Upper lobe of left lung (tissue), 6 donors: ENCODE measurements around the gene CBR1. TPM values are rescaled to one million over a fixed set of nuclear protein-coding genes. Genes with fewer than 3 reads are reported as not detected.

ENCODE experiments used
- ATAC-seq, 2 donors: fragments of 200-7000 bp; cut with Tn5 transposase; one replicate each; pipeline ENCODE4 v1.9.1; 2022; ENCODE audit warnings: mild to moderate bottlenecking in 2 of 2, moderate library complexity in 2 of 2; ENCODE audit not compliant: low FRiP score in 2 of 2
- DNase-seq, 2 donors: peaks; one replicate each; pipeline ENCODE4 v3.0.0-alpha.2; 2019 to 2020
- H3K27ac ChIP-seq, 4 donors: fragments of 200-600 bp; sonication (generic); one replicate each; pipeline ENCODE4 v1.5.1; 2016 to 2019
- H3K27me3 ChIP-seq, 4 donors: fragments of 200-600 bp; sonication (generic); one replicate each; pipeline ENCODE4 v1.5.1; 2017 to 2019
- H3K36me3 ChIP-seq, 4 donors: fragments of 200-600 bp; sonication (generic); one replicate each; pipeline ENCODE4 v1.5.1; 2016 to 2019
- H3K4me1 ChIP-seq, 4 donors: fragments of 200-600 bp; sonication (generic); one replicate each; pipeline ENCODE4 v1.5.1; 2018 to 2019
- H3K4me3 ChIP-seq, 4 donors: fragments of 200-600 bp; sonication (generic); one replicate each; pipeline ENCODE4 v1.5.1; 2017 to 2019; ENCODE audit warnings: mild to moderate bottlenecking in 2 of 4, moderate library complexity in 1 of 4
- H3K9me3 ChIP-seq, 4 donors: fragments of 200-600 bp; sonication (generic); one replicate each; pipeline ENCODE4 v1.5.1; 2018 to 2019
- EP300 ChIP-seq, 4 donors: sonication (generic); formaldehyde crosslinking; IDR thresholded peaks; one replicate each; pipeline ENCODE4 v1.5.1; 2017; ENCODE audit warnings: antibody characterized with exemption in 4 of 4, control low read depth in 2 of 4
- POLR2A ChIP-seq, 4 donors: fragments of 450-650 bp; IDR thresholded peaks; one replicate each; pipeline ENCODE4 v1.5.1; 2016 to 2017; ENCODE audit warnings: antibody characterized with exemption in 4 of 4, mild to moderate bottlenecking in 2 of 4
- POLR2AphosphoS5 ChIP-seq, 2 donors: sonication (generic); formaldehyde crosslinking; IDR thresholded peaks; one replicate each; pipeline ENCODE4 v1.5.1; 2017; ENCODE audit warnings: antibody characterized with exemption in 2 of 2
- WGBS, 2 donors: methylation state at CpG; one replicate each; pipeline ENCODE4 v1.1.5; 2017 to 2018; 5-methylcytosine and 5-hydroxymethylcytosine counted together
- total RNA-seq, 6 donors: library from RNA; depleted of rRNA in 4 of 6; stranded (reverse); fragments of >200 nt in 4 of 6; gene quantifications; one replicate each; pipeline versions ENCODE4 v1.1.0 to v1.2.1, GENCODE V29; 2016 to 2021
- TF ChIP-seq, protein P1 (sequence below), 6 experiments: fragments of 450-650 bp in 4 of 6; fragments of 200-600 bp in 2 of 6; sonication (generic) in 2 of 6; IDR thresholded peaks; one replicate each; pipeline ENCODE4 v1.5.1; 2016 to 2019; ENCODE audit warnings: antibody characterized with exemption in 6 of 6
- donor health status: DM: no; HTN: no; CAD: no; lungs with moderate emphysema.
- donor health status: DM: no; HTN: yes; CAD: no; lungs with severe emphysema.

Gene CBR1
- total RNA-seq, 6 donors from 2014 or later, result 62.6 to 322 (median 106) TPM

DNA sequence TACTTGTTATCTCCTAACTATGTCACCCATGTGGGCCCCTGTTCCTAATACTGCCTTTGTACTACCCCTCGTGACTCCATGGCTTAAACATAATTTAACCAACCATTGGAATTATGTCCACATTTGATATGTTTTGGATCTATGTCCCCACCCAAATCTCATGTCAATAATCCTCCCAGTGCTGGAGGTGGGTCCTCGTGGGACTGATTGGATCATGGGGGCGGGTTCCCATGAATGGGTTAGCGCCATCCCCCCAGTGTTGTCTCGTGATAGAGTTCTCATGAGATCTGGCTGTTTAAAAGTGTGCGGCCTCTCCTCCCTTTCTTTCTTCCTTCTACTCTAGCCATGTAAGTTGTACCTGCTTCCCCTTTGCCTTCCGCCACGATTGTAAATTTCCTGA lies 9.8 kb downstream of the CBR1 start:
- no peak overlapping the region for H3K27ac ChIP-seq
- ATAC-seq, result no peak
- no peaks in the 10 kb centered on the region for H3K9me3 ChIP-seq
- no peaks in the 10 kb centered on the region for H3K27me3 ChIP-seq
- peaks cover 0 to 12% (median 2%) of the 10 kb centered on the region in 4 donors for H3K4me1 ChIP-seq
- TF ChIP-seq EP300 (IDR thresholded peaks at IDR 0.05), result no peak
- TF ChIP-seq POLR2AphosphoS5 (IDR thresholded peaks at IDR 0.05), result no peak
- DNase-seq, result no peak
- H3K36me3 ChIP-seq, result no peaks in the 10 kb centered on the region
- 84 to 90% methylated on average over 8 of the region's 8 CpGs for WGBS, 2 donors
- no peak overlapping the region for H3K4me3 ChIP-seq

DNA sequence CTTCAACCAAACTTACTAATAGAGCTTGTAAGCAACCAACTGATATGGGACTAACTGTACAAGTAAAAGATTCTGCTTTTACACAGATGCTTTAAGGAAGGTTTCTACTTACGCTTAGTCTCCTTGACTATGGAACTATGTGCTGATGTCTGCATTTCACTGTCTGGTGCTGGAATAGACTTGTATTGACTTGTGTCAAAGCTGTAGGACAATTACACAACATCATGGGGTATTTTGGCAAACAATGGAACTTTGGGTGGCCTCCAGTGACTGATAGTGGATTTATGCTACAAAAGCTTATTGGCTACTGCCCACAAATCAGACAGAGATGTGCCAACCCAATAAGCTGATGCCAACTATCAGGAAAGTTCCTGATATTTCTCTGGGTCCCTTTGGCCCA lies 10.6 kb downstream of the CBR1 start:
- Histone ChIP-seq H3K27ac (no peak overlapping the region), H3K4me1 (peaks cover 0 to 12% (median 2%) of the 10 kb centered on the region in 4 donors), H3K36me3 (no peaks in the 10 kb centered on the region), H3K27me3 (no peaks in the 10 kb centered on the region), H3K4me3 (no peak overlapping the region), H3K9me3 (no peaks in the 10 kb centered on the region)
- no peak for ATAC-seq
- DNase-seq, result no peak
- 78 to 100% methylated on average over 1 of the region's 1 CpG for WGBS, 2 donors
- no peak for TF ChIP-seq POLR2AphosphoS5 (IDR thresholded peaks at IDR 0.05)
- TF ChIP-seq EP300 (IDR thresholded peaks at IDR 0.05), result no peak
- TF ChIP-seq, protein P1, sequence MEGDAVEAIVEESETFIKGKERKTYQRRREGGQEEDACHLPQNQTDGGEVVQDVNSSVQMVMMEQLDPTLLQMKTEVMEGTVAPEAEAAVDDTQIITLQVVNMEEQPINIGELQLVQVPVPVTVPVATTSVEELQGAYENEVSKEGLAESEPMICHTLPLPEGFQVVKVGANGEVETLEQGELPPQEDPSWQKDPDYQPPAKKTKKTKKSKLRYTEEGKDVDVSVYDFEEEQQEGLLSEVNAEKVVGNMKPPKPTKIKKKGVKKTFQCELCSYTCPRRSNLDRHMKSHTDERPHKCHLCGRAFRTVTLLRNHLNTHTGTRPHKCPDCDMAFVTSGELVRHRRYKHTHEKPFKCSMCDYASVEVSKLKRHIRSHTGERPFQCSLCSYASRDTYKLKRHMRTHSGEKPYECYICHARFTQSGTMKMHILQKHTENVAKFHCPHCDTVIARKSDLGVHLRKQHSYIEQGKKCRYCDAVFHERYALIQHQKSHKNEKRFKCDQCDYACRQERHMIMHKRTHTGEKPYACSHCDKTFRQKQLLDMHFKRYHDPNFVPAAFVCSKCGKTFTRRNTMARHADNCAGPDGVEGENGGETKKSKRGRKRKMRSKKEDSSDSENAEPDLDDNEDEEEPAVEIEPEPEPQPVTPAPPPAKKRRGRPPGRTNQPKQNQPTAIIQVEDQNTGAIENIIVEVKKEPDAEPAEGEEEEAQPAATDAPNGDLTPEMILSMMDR (IDR thresholded peaks at IDR 0.05), result no peak
- TF ChIP-seq POLR2A (IDR thresholded peaks at IDR 0.05), result no peak

DNA sequence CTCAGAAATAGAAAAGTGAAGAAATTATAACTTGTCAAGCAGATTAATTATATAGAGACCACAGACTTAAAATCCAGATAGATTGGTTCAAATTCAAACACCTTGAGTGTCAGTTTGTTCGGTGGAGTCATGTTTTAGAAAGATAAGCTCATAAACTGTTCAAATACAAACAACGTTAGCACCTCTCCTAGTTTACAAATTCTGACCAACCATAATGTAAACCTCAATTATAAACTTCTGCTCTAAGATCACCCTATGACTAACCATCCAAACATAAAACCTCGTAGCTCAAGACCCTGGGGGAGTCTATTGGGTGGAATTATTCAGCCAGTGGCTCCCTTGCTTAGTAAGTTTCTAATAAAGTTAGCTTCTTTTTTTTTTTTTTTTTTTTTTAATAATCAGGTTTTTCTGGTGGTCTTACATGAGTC lies 12.4 kb downstream of the CBR1 start:
- peaks cover 0 to 7% (median 2%) of the 10 kb centered on the region in 4 donors for H3K4me1 ChIP-seq
- WGBS, 2 donors, result 82 to 88% methylated on average over 3 of the region's 3 CpGs
- ATAC-seq (no peak), DNase-seq (no peak)
- no peak overlapping the region for H3K4me3 ChIP-seq
- H3K9me3 ChIP-seq, result no peaks in the 10 kb centered on the region
- no peaks in the 10 kb centered on the region for H3K27me3 ChIP-seq
- TF ChIP-seq, protein P1 (IDR thresholded peaks at IDR 0.05), result no peak
- TF ChIP-seq EP300 (IDR thresholded peaks at IDR 0.05), result no peak
- no peak for TF ChIP-seq POLR2AphosphoS5 (IDR thresholded peaks at IDR 0.05)
- no peak for TF ChIP-seq POLR2A (IDR thresholded peaks at IDR 0.05)
- H3K27ac ChIP-seq, result no peak overlapping the region
- no peaks in the 10 kb centered on the region for H3K36me3 ChIP-seq

DNA sequence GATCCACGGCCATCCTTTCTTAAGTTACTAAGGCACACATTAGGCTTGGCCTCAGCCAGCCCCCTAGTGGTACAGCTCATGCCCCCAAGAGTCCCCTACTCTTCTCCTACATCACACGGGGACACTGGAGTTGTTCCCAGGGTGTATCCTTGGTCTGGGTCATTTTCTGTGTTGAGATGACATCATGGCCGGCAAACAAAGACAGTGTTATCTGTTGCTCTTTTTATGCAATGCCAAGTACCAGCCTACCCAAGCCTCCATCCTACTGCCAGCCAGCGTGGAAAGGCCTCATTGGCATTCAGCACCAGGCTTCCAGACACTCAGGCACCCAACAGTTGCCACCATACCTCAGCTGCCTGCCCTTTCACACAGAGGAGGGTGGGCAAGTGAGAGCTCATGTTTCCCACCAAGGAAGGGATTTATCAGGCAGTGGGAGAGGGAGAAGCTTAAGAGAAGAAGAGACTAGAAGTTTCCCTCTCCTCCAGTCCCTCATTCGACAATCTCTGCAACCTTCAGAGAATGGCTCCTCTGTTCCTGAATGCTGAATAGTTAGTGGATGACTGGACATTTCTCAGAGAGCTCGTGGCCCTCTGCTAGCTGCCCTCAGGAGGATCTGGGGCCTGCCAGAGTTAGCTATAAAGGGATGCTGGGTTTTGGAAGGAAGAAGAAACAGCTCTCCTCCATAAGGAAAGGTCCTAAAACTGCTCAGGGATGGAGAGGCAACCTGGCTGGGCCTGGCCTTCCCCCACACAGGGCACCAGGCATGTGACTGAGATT lies 17.7 kb downstream of the CBR1 start:
- WGBS, 2 donors, result 76 to 80% methylated on average over 6 of the region's 6 CpGs
- no peaks in the 10 kb centered on the region for H3K4me1 ChIP-seq
- no peaks in the 10 kb centered on the region for H3K9me3 ChIP-seq
- no peak overlapping the region for H3K4me3 ChIP-seq
- no peaks in the 10 kb centered on the region for H3K36me3 ChIP-seq
- TF ChIP-seq POLR2AphosphoS5 (IDR thresholded peaks at IDR 0.05) (no peak), POLR2A (IDR thresholded peaks at IDR 0.05) (no peak), EP300 (IDR thresholded peaks at IDR 0.05) (no peak)
- TF ChIP-seq, protein P1 (IDR thresholded peaks at IDR 0.05), result no peak
- H3K27me3 ChIP-seq, result no peaks in the 10 kb centered on the region
- H3K27ac ChIP-seq, result no peak overlapping the region
- DNase-seq (no peak), ATAC-seq (no peak)

DNA sequence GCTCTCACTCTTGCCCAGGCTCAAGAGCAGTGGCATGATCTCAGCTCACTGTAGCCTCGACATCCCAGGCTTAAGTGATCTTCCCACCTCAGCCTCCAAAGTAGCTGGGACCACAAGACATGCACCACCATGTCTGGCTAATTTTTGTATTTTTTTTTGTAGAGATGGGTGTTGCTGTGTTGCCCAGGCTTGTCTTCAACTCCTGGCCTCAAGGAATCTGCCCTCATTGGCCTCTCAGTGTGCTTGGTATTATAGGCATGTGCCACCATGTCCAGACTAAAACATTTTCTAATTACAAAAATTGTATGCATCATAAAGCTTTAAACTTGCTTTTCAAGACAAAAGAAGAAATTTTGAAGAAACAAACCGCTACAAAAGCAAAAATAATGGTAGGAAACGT lies 20.1 kb downstream of the CBR1 start:
- peaks cover 0 to 14% (median 4%) of the 10 kb centered on the region in 4 donors for H3K9me3 ChIP-seq
- no peak for DNase-seq
- WGBS, 2 donors, result 90 to 97% methylated on average over 3 of the region's 3 CpGs

More for the DNA sequence above, 20.1 kb downstream of the CBR1 start:
- no peaks in the 10 kb centered on the region for H3K27me3 ChIP-seq
- no peak for ATAC-seq
- TF ChIP-seq POLR2AphosphoS5 (IDR thresholded peaks at IDR 0.05) (no peak), EP300 (IDR thresholded peaks at IDR 0.05) (no peak)
- TF ChIP-seq, protein P1 (IDR thresholded peaks at IDR 0.05), result no peak
- H3K4me1 ChIP-seq, result no peaks in the 10 kb centered on the region
- no peak overlapping the region for H3K4me3 ChIP-seq
- no peaks in the 10 kb centered on the region for H3K36me3 ChIP-seq
- H3K27ac ChIP-seq, result no peak overlapping the region
